Ascending aorta (tissue), 2 donors: ENCODE data around the gene HP1BP3. TPM values are rescaled to one million over a fixed set of nuclear protein-coding genes. Genes with fewer than 3 reads are reported as not detected.

Experiments
- DNase-seq, 2 donors: peaks; one replicate each; pipeline ENCODE4 v3.0.0-alpha.2; 2019; ENCODE audit warnings: low spot score in 2 of 2
- H3K27ac ChIP-seq, 2 donors: fragments of 200-600 bp; sonication (generic); one replicate each; pipeline ENCODE4 v1.5.1; 2016 to 2017; ENCODE audit warnings: mild to moderate bottlenecking in 1 of 2
- H3K27me3 ChIP-seq: fragments of 200-600 bp; sonication (generic); one replicate; pipeline ENCODE4 v1.5.1; 2017
- H3K36me3 ChIP-seq, 2 donors: fragments of 200-600 bp; sonication (generic); one replicate each; pipeline ENCODE4 v1.5.1; 2016
- H3K4me1 ChIP-seq, 2 donors: fragments of 200-600 bp; sonication (generic); one replicate each; pipeline ENCODE4 v1.5.1; 2016 to 2017; ENCODE audit warnings: mild to moderate bottlenecking in 1 of 2
- H3K4me3 ChIP-seq, 2 donors: fragments of 200-600 bp; sonication (generic); one replicate each; pipeline ENCODE4 v1.5.1; 2016 to 2017; ENCODE audit warnings: mild to moderate bottlenecking in 1 of 2
- H3K9me3 ChIP-seq, 2 donors: fragments of 200-600 bp; sonication (generic); one replicate each; pipeline ENCODE4 v1.5.1; 2016
- CTCF ChIP-seq, 3 experiments: fragments of 200-600 bp in 2 of 3; fragments of 450-650 bp in 1 of 3; sonication (generic) in 2 of 3; IDR thresholded peaks; one replicate each; pipeline ENCODE4 v1.5.1; 2016 to 2019; ENCODE audit warnings: antibody characterized with exemption in 3 of 3, mild to moderate bottlenecking in 1 of 3, moderate library complexity in 1 of 3
- intact Hi-C: fragments of 100-400 bp; cut with DNase I; formaldehyde crosslinking; loops from one replicate; pipeline ENCODE4 v1.15.1; 2023
- total RNA-seq: library from RNA; depleted of rRNA; stranded (reverse); fragments of >200 nt; gene quantifications from one replicate; pipeline ENCODE4 v1.1.0, GENCODE V29; 2016

HP1BP3 gene
- total RNA-seq, 1 donor from 2014 or later = 109 TPM

DNA sequence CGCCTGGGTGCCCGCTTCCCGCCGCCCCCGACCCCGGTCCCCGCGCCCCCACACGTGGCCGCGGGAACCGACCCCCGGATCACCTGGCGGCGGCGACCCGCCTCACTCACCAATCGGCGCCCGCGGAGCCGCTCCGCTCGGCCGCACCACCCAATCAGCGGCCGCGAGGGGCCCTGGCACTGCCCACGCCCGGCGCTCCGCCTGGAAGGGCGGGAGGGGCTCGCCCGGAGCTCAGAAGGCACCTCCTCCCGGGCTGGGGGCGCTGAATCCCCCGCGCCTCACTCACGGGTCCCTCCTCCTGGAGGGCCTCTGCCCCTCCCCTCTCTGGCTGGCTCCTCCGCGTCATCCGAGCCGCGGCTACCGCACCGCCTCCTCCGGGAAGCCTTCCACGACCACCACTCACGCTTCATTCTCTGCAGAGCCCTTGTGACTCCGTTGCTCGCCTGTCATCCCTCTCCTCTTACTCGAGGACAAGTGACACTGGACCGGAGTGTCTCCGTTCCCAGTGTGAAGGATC, 55.0 kb downstream of the HP1BP3 start:
- no peak for TF ChIP-seq CTCF (IDR thresholded peaks at IDR 0.05)
- intact Hi-C loops = loop anchor here (5.0 to 10.0 kb wide), 2 partner anchors 207 to 610 kb away; no protein-coding TSS in a partner anchor

GRCh38 chr1:20731057-20731991, 55.8 kb downstream of the HP1BP3 start:
- intact Hi-C loops = loop anchor here (5.0 to 10.0 kb wide), 2 partner anchors 207 to 611 kb away; no protein-coding TSS in a partner anchor
- no peak overlapping the region for H3K27ac ChIP-seq
- no peak for DNase-seq
- H3K4me3 ChIP-seq = peak overlapping the region; percentile 70 to 85
- no peaks in the 10 kb centered on the region for H3K9me3 ChIP-seq
- H3K36me3 ChIP-seq = no peaks in the 10 kb centered on the region
- no peak for TF ChIP-seq CTCF (IDR thresholded peaks at IDR 0.05)
- peaks cover 7 to 19% of the 10 kb centered on the region in 2 donors for H3K4me1 ChIP-seq
- peaks cover 5% of the 10 kb centered on the region for H3K27me3 ChIP-seq

More for the DNA sequence above, 55.0 kb downstream of the HP1BP3 start:
- Histone ChIP-seq H3K27me3 (peaks cover 5% of the 10 kb centered on the region), H3K27ac (peak overlapping the region; percentile 66 to 85), H3K9me3 (no peaks in the 10 kb centered on the region), H3K4me1 (peaks cover 7 to 19% of the 10 kb centered on the region in 2 donors), H3K36me3 (peaks cover 1 to 2% of the 10 kb centered on the region in 2 donors), H3K4me3 (peak overlapping the region; percentile 70 to 85)
- peak in 1 of 2 donors; percentile 79 for DNase-seq

DNA sequence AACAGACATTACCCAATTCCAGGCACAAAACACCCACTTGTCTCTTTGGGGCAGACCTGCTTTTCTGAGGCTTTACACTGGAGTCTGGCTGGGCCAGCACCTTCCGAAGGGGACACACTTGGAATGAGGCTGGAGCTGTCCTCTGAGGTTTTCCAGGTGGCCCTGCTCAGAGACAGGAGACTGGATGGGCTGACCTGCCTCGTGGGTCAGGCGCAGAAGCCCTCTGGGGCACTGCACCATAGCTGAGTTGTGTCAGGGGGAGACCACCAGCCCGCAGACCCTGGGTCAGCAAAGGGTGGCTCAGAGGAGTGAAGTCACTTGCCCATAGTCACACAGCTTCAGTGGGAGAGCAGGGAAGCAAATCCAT, 56.4 kb downstream of the HP1BP3 start:
- TF ChIP-seq CTCF (IDR thresholded peaks at IDR 0.05) = no peak
- intact Hi-C loops = loop anchor here (5.0 to 10.0 kb wide), 2 partner anchors 206 to 612 kb away; no protein-coding TSS in a partner anchor
- Histone ChIP-seq H3K4me1 (peaks cover 7 to 19% of the 10 kb centered on the region in 2 donors), H3K27ac (no peak overlapping the region), H3K27me3 (peaks cover 5% of the 10 kb centered on the region), H3K36me3 (no peaks in the 10 kb centered on the region), H3K4me3 (no peak overlapping the region), H3K9me3 (no peaks in the 10 kb centered on the region)
- DNase-seq = peak in 1 of 2 donors; percentile 55

- Histone ChIP-seq H3K4me1 (peaks cover 7 to 19% of the 10 kb centered on the region in 2 donors), H3K27ac (no peak overlapping the region), H3K4me3 (no peak overlapping the region), H3K9me3 (no peaks in the 10 kb centered on the region), H3K27me3 (peaks cover 5% of the 10 kb centered on the region), H3K36me3 (no peaks in the 10 kb centered on the region)
- peak in 1 of 2 donors; percentile 52 for DNase-seq
- no peak for TF ChIP-seq CTCF (IDR thresholded peaks at IDR 0.05)
- intact Hi-C loops = loop anchor here (5.0 to 10.0 kb wide), 2 partner anchors 205 to 612 kb away; no protein-coding TSS in a partner anchor
Observed at GRCh38 chr1:20729990-20730689, 57.0 kb downstream of the HP1BP3 start.

DNA sequence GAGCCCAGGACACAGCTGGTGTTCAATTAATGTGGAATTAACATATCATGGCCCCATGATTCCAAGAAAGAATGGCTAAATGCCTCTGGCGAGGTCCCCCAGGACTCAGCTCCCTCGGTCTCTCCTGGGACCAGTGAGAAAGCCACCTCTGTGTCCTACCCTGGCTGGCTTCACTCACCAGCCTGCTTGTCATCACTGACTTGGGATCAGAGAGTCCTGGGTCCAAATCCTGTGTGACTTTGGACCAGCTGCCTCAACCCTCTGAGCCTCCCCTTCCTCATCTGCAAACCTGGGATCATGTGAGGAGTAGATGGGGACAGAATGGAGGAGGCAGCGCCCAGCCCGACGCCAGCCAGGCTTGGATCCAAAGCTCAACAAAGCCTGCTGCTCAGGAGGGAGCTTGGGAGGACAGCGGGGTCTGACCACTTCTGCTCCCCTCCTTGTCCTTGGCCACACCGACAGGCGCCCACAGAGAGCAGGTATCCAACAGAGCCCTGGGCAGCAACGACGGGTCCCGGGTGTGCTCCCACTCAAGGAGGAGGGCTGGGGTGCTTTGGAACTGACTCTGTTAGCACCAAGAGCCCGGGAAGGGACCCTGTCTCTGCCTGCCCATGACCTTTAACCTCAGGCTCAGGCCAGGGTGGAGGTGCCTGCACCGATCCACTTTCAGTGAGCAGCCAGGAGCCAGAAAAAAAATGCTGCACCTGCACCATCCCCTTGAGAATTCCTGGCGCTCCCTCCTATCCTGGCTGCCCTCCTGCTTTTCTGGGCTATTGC, 57.8 kb downstream of the HP1BP3 start:
- no peak for TF ChIP-seq CTCF (IDR thresholded peaks at IDR 0.05)
- peaks cover 5% of the 10 kb centered on the region for H3K27me3 ChIP-seq
- H3K4me3 ChIP-seq = no peak overlapping the region
- H3K4me1 ChIP-seq = peaks cover 7 to 19% of the 10 kb centered on the region in 2 donors
- H3K27ac ChIP-seq = no peak overlapping the region
- no peaks in the 10 kb centered on the region for H3K36me3 ChIP-seq
- intact Hi-C loops = no loop called here
- DNase-seq = peak in 1 of 2 donors; percentile 59
- H3K9me3 ChIP-seq = no peaks in the 10 kb centered on the region
